Upper lobe of left lung (tissue), 4 donors: ENCODE results near the gene OLIG2.

Experiments used
- CTCF ChIP-seq, 6 experiments: fragments of 450-650 bp in 4 of 6; fragments of 200-600 bp in 2 of 6; sonication (generic) in 2 of 6; IDR thresholded peaks; one replicate each; pipeline ENCODE4 v1.5.1; 2016 to 2019; ENCODE audit warnings: antibody characterized with exemption in 6 of 6
- POLR2A ChIP-seq, 4 donors: fragments of 450-650 bp; IDR thresholded peaks; one replicate each; pipeline ENCODE4 v1.5.1; 2016 to 2017; ENCODE audit warnings: antibody characterized with exemption in 4 of 4, mild to moderate bottlenecking in 2 of 4

- TF ChIP-seq POLR2A (IDR thresholded peaks at IDR 0.05) = no peak
- TF ChIP-seq CTCF (IDR thresholded peaks at IDR 0.05) = no peak
Observed at GRCh38 chr21:33024201-33025103, 1.3 kb upstream of the OLIG2 start.
